IMR-90 (cell line): ENCODE results near the gene TMOD1. TPM values are rescaled to one million over a fixed set of nuclear protein-coding genes. Genes with fewer than 3 reads are reported as not detected.

Experiments
- ATAC-seq: fragments of 200-7000 bp; cut with Tn5 transposase; 2 replicates; pipeline ENCODE4 v1.9.1; 2020; ENCODE audit warnings: low read depth, mild to moderate bottlenecking, moderate library complexity
- BruUV-seq: library from RNA; stranded (reverse); fragments of 400-500 nt; replicated peaks from 2 replicates; lab custom pipeline; 2021; lab: Mats Ljungman, UMichigan
- CTCF ChIA-PET: fragments of 300-600 bp; formaldehyde crosslinking; extraction: SDS; loops from one replicate; lab custom pipeline; 2021; ENCODE audit warnings: antibody characterized with exemption; lab: Yijun Ruan, JAX
- POLR2A ChIA-PET: fragments of 300-600 bp; sonication (Branson Sonifier 250); formaldehyde crosslinking; loops from one replicate; lab custom pipeline; 2022; ENCODE audit warnings: antibody characterized with exemption; ENCODE audit not compliant: unreplicated experiment; lab: Charles Lee
- DNase-seq: peaks from one replicate; pipeline ENCODE4 v3.0.0; 2013
- H2AFZ ChIP-seq: replicated peaks from 2 replicates; pipeline ENCODE3; 2013; ENCODE audit warnings: low read length, mild to moderate bottlenecking; ENCODE audit not compliant: poor library complexity
- H2AK5ac ChIP-seq: 2 replicates; pipeline ENCODE4 v1.6.1; 2013; ENCODE audit warnings: low read depth, low read length, inconsistent platforms
- H2AK9ac ChIP-seq: replicated peaks from 2 replicates; pipeline ENCODE3; 2013; ENCODE audit warnings: mild to moderate bottlenecking, low read depth, low read length, moderate library complexity; ENCODE audit not compliant: poor library complexity
- H2BK120ac ChIP-seq: 2 replicates; pipeline ENCODE4 v1.6.1; 2013; ENCODE audit warnings: low read depth, low read length, inconsistent platforms
- H2BK15ac ChIP-seq: 3 replicates; pipeline ENCODE4 v1.6.1; 2013; ENCODE audit warnings: low read depth, low read length, inconsistent platforms
- H2BK20ac ChIP-seq: 2 replicates; pipeline ENCODE4 v1.6.1; 2013; ENCODE audit warnings: low read depth, mild to moderate bottlenecking, inconsistent platforms, low read length, moderate library complexity
- H2BK5ac ChIP-seq: 2 replicates; pipeline ENCODE4 v1.6.1; 2013; ENCODE audit warnings: mild to moderate bottlenecking, low read depth, low read length, inconsistent platforms; ENCODE audit not compliant: poor library complexity, severe bottlenecking
- H3K14ac ChIP-seq: replicated peaks from 2 replicates; pipeline ENCODE4 v1.6.1; 2013; ENCODE audit warnings: low read depth, low read length, inconsistent platforms
- H3K18ac ChIP-seq: 2 replicates; pipeline ENCODE4 v1.6.1; 2013; ENCODE audit warnings: low read depth, low read length, control low read depth
- H3K23ac ChIP-seq: 2 replicates; pipeline ENCODE4 v1.6.1; 2013; ENCODE audit warnings: low read depth, low read length, inconsistent platforms
- H3K27ac ChIP-seq: 2 replicates; pipeline ENCODE4 v1.5.1; 2013; ENCODE audit warnings: mild to moderate bottlenecking, control low read depth, low read length; ENCODE audit not compliant: insufficient read depth
- H3K27me3 ChIP-seq: 2 replicates; pipeline ENCODE4 v1.6.1; 2013; ENCODE audit warnings: low read length; ENCODE audit not compliant: control insufficient read depth, insufficient read depth
- H3K36me3 ChIP-seq: 2 replicates; pipeline ENCODE4 v1.6.1; 2013; ENCODE audit warnings: low read length, mixed read lengths; ENCODE audit not compliant: control insufficient read depth, insufficient read depth
- H3K4ac ChIP-seq: 2 replicates; pipeline ENCODE4 v1.6.1; 2013; ENCODE audit warnings: low read depth, low read length, inconsistent platforms
- H3K4me1 ChIP-seq: 2 replicates; pipeline ENCODE4 v1.6.1; 2013; ENCODE audit warnings: low read length, mixed read lengths; ENCODE audit not compliant: control insufficient read depth, insufficient read depth
- H3K4me2 ChIP-seq: 2 replicates; pipeline ENCODE4 v1.6.1; 2013; ENCODE audit warnings: low read depth, mild to moderate bottlenecking, control low read depth, low read length, moderate library complexity
- H3K4me3 ChIP-seq: 2 replicates; pipeline ENCODE4 v1.5.1; 2013; ENCODE audit warnings: low read depth, mild to moderate bottlenecking, control low read depth, low read length, moderate library complexity; ENCODE audit not compliant: insufficient read depth
- H3K56ac ChIP-seq: 2 replicates; pipeline ENCODE4 v1.6.1; 2013; ENCODE audit warnings: low read length, inconsistent platforms; ENCODE audit not compliant: insufficient read depth; ENCODE audit errors: extremely low read depth
- H3K79me1 ChIP-seq, 2 experiments: 2 replicates each; pipeline ENCODE4 v1.6.1; 2013; ENCODE audit warnings: low read length in 2 of 2, inconsistent platforms in 1 of 2, low read depth in 1 of 2
- H3K9ac ChIP-seq: 2 replicates; pipeline ENCODE4 v1.6.1; 2013; ENCODE audit warnings: low read depth, low read length, control low read depth
- H3K9me1 ChIP-seq: 2 replicates; pipeline ENCODE4 v1.6.1; 2013; ENCODE audit warnings: low read length, inconsistent platforms; ENCODE audit not compliant: insufficient read depth
- H3K9me3 ChIP-seq: 2 replicates; pipeline ENCODE4 v1.6.1; 2013; ENCODE audit warnings: low read length; ENCODE audit not compliant: control insufficient read depth, insufficient read depth
- H4K20me1 ChIP-seq: 2 replicates; pipeline ENCODE4 v1.6.1; 2013; ENCODE audit warnings: low read length, inconsistent platforms; ENCODE audit not compliant: insufficient read depth
- H4K5ac ChIP-seq: 2 replicates; pipeline ENCODE4 v1.6.1; 2013; ENCODE audit warnings: mild to moderate bottlenecking, low read depth, low read length, control low read depth
- H4K8ac ChIP-seq, 2 experiments: 2 replicates each; pipeline ENCODE4 v1.6.1; 2013; ENCODE audit warnings: low read depth in 2 of 2, low read length in 2 of 2, control low read depth in 1 of 2, inconsistent platforms in 1 of 2
- H4K91ac ChIP-seq: 2 replicates; pipeline ENCODE4 v1.6.1; 2013; ENCODE audit warnings: low read depth, low read length, inconsistent platforms; ENCODE audit not compliant: insufficient read depth
- BHLHE40 ChIP-seq: fragments of 150-350 bp; IDR thresholded peaks from 2 replicates; pipeline ENCODE4 v1.6.1; 2016; ENCODE audit warnings: mild to moderate bottlenecking, low read depth, low read length
- CEBPB ChIP-seq: IDR thresholded peaks from 2 replicates; pipeline ENCODE4 v1.6.1; 2012; ENCODE audit warnings: low read depth, low read length, improper control_type of control experiment
- CHD1 ChIP-seq: IDR thresholded peaks from 2 replicates; pipeline ENCODE4 v1.6.1; 2012; ENCODE audit warnings: low read depth, low read length, improper control_type of control experiment
- CTCF ChIP-seq: conservative IDR thresholded peaks from 2 replicates; pipeline ENCODE4 v1.5.1; 2012; ENCODE audit warnings: mild to moderate bottlenecking, low read depth, low read length, improper control_type of control experiment
- ELK1 ChIP-seq: fragments of 150-350 bp; IDR thresholded peaks from 2 replicates; pipeline ENCODE4 v1.6.1; 2016; ENCODE audit warnings: low read depth, mild to moderate bottlenecking, low read length, moderate library complexity, borderline replicate concordance
- FOS ChIP-seq: fragments of 150-350 bp; IDR thresholded peaks from 2 replicates; pipeline ENCODE4 v1.6.1; 2016; ENCODE audit warnings: low read depth, low read length
- MAFK ChIP-seq: IDR thresholded peaks from 2 replicates; pipeline ENCODE4 v1.6.1; 2012; ENCODE audit warnings: low read depth, low read length, improper control_type of control experiment
- MAZ ChIP-seq: IDR thresholded peaks from 2 replicates; pipeline ENCODE4 v1.6.1; 2012; ENCODE audit warnings: low read depth, mild to moderate bottlenecking, low read length, improper control_type of control experiment, moderate library complexity, borderline replicate concordance
- MXI1 ChIP-seq: IDR thresholded peaks from 2 replicates; pipeline ENCODE4 v1.6.1; 2012; ENCODE audit warnings: low read depth, mild to moderate bottlenecking, low read length, moderate library complexity, borderline replicate concordance
- NFE2L2 ChIP-seq: fragments of 150-350 bp; IDR thresholded peaks from 2 replicates; pipeline ENCODE4 v1.6.1; 2016; ENCODE audit warnings: low read depth, mild to moderate bottlenecking, low read length
- RAD21 ChIP-seq: IDR thresholded peaks from 2 replicates; pipeline ENCODE4 v1.6.1; 2012; ENCODE audit warnings: low read length, improper control_type of control experiment
- RCOR1 ChIP-seq: IDR thresholded peaks from 2 replicates; pipeline ENCODE4 v1.6.1; 2012; ENCODE audit warnings: mild to moderate bottlenecking, low read length, improper control_type of control experiment; ENCODE audit not compliant: insufficient replicate concordance
- RFX5 ChIP-seq: IDR thresholded peaks from 2 replicates; pipeline ENCODE4 v1.8.0; 2012; ENCODE audit warnings: low read depth, mild to moderate bottlenecking, low read length, moderate library complexity
- SMC3 ChIP-seq: fragments of 150-350 bp; IDR thresholded peaks from 2 replicates; pipeline ENCODE4 v1.6.1; 2016; ENCODE audit warnings: low read depth, mild to moderate bottlenecking, antibody characterized with exemption, low read length, moderate library complexity
- WGBS, 2 experiments: methylation state at CpG; one replicate each; pipeline versions ENCODE4 v1.1.5 to v1.1.7; 2013; ENCODE audit warnings: missing lambda C conversion rate in 2 of 2; ENCODE audit not compliant: insufficient read length in 1 of 2; ENCODE audit errors: extremely low coverage in 2 of 2; 5-methylcytosine and 5-hydroxymethylcytosine counted together
- dilution Hi-C: fragments of 300-500 bp; cut with HindIII; formaldehyde crosslinking; loops from one replicate; pipeline ENCODE4 v1.14.3; 2018; ENCODE audit warnings: low sequenced_read_pairs; ENCODE audit not compliant: unreplicated experiment
- in situ Hi-C: fragments of 300-500 bp; cut with MboI; formaldehyde crosslinking; loops from 3 replicates; pipeline ENCODE4 v1.14.3; 2019; ENCODE audit warnings: low sequenced_read_pairs, inconsistent platforms, mixed read lengths
- intact Hi-C: fragments of 100-400 bp; cut with micrococcal nuclease; formaldehyde crosslinking; loops from 2 replicates; pipeline ENCODE4 v1.10.0; 2022
- polyA plus RNA-seq, 3 experiments: library from polyadenylated mRNA; depleted of rRNA; stranded (reverse); fragments of >200 nt; gene quantifications; 2 replicates each; pipeline ENCODE4 v1.2.3, GENCODE V29; 2012; ENCODE audit warnings: low replicate concordance in 1 of 3
- total RNA-seq: library from RNA; depleted of rRNA; stranded (reverse); fragments of >200 nt; gene quantifications from 2 replicates; pipeline ENCODE4 v1.2.3, GENCODE V29; 2012

The TMOD1 gene
- total and polyA plus RNA-seq, 2 of the 4 experiments (the other 2 are of a cell fraction) = 0.18 to 0.38 TPM

- H2AFZ ChIP-seq = no peak overlapping the region
- H3K79me1 ChIP-seq = 0 out of 4 replicates have a peak, but pooled peaks cover 0 to 3% of the 10 kb centered on the region in 2 experiments
- no peak overlapping the region for H3K4me3 ChIP-seq
- H3K4me1 ChIP-seq = peaks cover 22% of the 10 kb centered on the region
- no TSS peak for BruUV-seq
- ChIA-PET CTCF (interaction anchor here (1.3 kb wide), 1 partner anchor 91 kb away, joined by 3 read pairs; no protein-coding TSS in a partner anchor), POLR2A (no interaction called here)
- H3K18ac ChIP-seq = no peak overlapping the region
- no peak overlapping the region for H3K4ac ChIP-seq
- no peak overlapping the region for H3K4me2 ChIP-seq
- no peak overlapping the region for H2AK9ac ChIP-seq
- H3K36me3 ChIP-seq = no peaks in the 10 kb centered on the region
- no peak for DNase-seq
- 0 out of 2 replicates have a peak, but pooled peaks cover 4% of the 10 kb centered on the region for H4K20me1 ChIP-seq
- H4K8ac ChIP-seq = no peak overlapping the region
- no CpG with 5 or more reads among the region's 5 CpGs for WGBS, 2 experiments
- no peak overlapping the region for H2BK15ac ChIP-seq
- no peak overlapping the region for H3K27ac ChIP-seq
- no peak overlapping the region for H3K14ac ChIP-seq
- ATAC-seq = no peak
- H3K9ac ChIP-seq = no peak overlapping the region
- in situ Hi-C loops (no loop called here), intact Hi-C loops (no loop called here), dilution Hi-C loops (no loop called here)
- H2BK20ac ChIP-seq = no peak overlapping the region
- H3K56ac ChIP-seq = no peak overlapping the region
- peaks cover 9% of the 10 kb centered on the region for H3K9me1 ChIP-seq
- TF ChIP-seq CHD1 = no peak
- no peak for TF ChIP-seq MXI1
- no peak for TF ChIP-seq MAFK
- TF ChIP-seq NFE2L2 = no peak
- no peak for TF ChIP-seq CEBPB
- no peak for TF ChIP-seq BHLHE40
- no peak for TF ChIP-seq CTCF
- TF ChIP-seq RAD21 = no peak
- TF ChIP-seq ELK1 = no peak
- TF ChIP-seq MAZ = no peak
- TF ChIP-seq SMC3 = no peak
- no peak for TF ChIP-seq FOS
- no peak for TF ChIP-seq RFX5
- TF ChIP-seq RCOR1 = no peak
- H3K23ac ChIP-seq = no peak overlapping the region
- no peak overlapping the region for H2BK120ac ChIP-seq
- no peak overlapping the region for H2BK5ac ChIP-seq
- no peak overlapping the region for H4K5ac ChIP-seq
- H2AK5ac ChIP-seq = no peak overlapping the region
- peaks cover 13% of the 10 kb centered on the region for H3K27me3 ChIP-seq
- H3K9me3 ChIP-seq = no peaks in the 10 kb centered on the region; the same call in 1 of the 2 replicates
- no peak overlapping the region for H4K91ac ChIP-seq
These were observed 6.0 kb downstream of the TMOD1 start for GRCh38 chr9:97507428-97507984.
